ENCODE data around the gene ASB18. TPM values are rescaled to one million over a fixed set of nuclear protein-coding genes. Genes with fewer than 3 reads are reported as not detected.

ASB18 gene
- total and polyA plus RNA-seq, 2 experiments from 2014 or later, result not detected

DNA sequence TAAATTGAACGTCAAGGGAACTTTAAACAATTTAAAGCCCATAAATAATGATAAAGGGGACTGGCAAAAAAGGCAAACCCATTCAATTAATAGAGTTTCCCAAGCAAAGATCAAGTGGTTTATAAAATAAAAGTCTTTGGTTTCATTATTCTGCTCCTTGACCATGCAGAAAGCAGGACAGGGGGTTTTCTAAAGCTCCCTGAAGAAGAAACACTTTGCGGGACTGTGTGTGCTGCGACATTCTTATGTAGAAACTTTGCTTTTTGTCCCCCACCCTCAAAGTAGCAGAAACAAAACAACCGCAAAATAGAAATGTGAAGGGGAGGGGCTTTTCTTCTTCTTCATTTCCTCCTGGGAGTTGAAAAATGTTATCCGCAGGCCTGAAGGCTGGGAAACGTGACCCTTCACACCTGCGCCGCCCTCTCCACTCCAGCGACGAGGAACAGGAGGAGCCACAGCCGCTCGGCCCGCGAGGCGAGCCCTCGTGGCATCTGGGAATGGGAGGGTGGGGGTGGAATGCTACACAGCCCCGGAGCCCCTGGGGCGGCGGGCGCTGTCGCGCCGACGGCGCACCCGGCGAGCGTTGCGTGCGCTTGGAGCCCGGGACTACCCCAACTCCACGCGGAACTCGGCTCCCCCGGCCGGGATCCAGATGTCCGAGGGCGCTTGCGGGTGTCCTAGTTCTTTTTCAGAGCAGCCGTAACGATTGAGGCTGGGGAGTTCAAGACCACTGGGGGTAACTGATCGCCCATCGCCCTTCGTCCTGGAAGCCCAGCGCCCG, 91.8 kb downstream of the ASB18 start:
- H3K4me2 ChIP-seq, result peak overlapping the region; percentile 73
- H3K79me2 ChIP-seq (replicated peaks; ENCODE audit: insufficient read depth), result no peaks in the 10 kb centered on the region
- H3K4me3 ChIP-seq, result peak overlapping the region; percentile 69
- H3K4me1 ChIP-seq (ENCODE audit: insufficient read depth), result peaks cover 67% of the 10 kb centered on the region
- H3K27ac ChIP-seq (ENCODE audit: low read depth), result no peak overlapping the region
- Mint-ChIP-seq H3K27ac (no peak overlapping the region), H3K27me3 (ENCODE audit: insufficient read depth, low read depth, poor library complexity) (peaks cover 88% of the 10 kb centered on the region), H3K36me3 (ENCODE audit: low read depth) (no peaks in the 10 kb centered on the region), H3K9me3 (no peaks in the 10 kb centered on the region; the same call in 2 of the 3 replicates), H3K4me3 (peak overlapping the region; percentile 61), H3K4me1 (peaks cover 64% of the 10 kb centered on the region)
- H3K36me3 ChIP-seq (ENCODE audit: insufficient read depth), result no peaks in the 10 kb centered on the region
- peaks cover 100% of the 10 kb centered on the region for H3K27me3 ChIP-seq (ENCODE audit: insufficient read depth)
- TF ChIP-seq EZH2phosphoT487 (IDR thresholded peaks at IDR 0.05; ENCODE audit: unreplicated experiment) (peak; percentile 17), ZNF114 (CRISPR knock-in tag; IDR thresholded peaks at IDR 0.05) (no peak), EZH2 (IDR thresholded peaks at IDR 0.05; ENCODE audit: low read depth, unreplicated experiment) (peak; percentile 84), POLR2AphosphoS5 (IDR thresholded peaks at IDR 0.05; ENCODE audit: low read depth) (no peak), JUNB (IDR thresholded peaks at IDR 0.05; ENCODE audit: unreplicated experiment) (no peak), NANOG (IDR thresholded peaks at IDR 0.05; ENCODE audit: borderline replicate concordance) (no peak)
- TF ChIP-seq, protein P1, sequence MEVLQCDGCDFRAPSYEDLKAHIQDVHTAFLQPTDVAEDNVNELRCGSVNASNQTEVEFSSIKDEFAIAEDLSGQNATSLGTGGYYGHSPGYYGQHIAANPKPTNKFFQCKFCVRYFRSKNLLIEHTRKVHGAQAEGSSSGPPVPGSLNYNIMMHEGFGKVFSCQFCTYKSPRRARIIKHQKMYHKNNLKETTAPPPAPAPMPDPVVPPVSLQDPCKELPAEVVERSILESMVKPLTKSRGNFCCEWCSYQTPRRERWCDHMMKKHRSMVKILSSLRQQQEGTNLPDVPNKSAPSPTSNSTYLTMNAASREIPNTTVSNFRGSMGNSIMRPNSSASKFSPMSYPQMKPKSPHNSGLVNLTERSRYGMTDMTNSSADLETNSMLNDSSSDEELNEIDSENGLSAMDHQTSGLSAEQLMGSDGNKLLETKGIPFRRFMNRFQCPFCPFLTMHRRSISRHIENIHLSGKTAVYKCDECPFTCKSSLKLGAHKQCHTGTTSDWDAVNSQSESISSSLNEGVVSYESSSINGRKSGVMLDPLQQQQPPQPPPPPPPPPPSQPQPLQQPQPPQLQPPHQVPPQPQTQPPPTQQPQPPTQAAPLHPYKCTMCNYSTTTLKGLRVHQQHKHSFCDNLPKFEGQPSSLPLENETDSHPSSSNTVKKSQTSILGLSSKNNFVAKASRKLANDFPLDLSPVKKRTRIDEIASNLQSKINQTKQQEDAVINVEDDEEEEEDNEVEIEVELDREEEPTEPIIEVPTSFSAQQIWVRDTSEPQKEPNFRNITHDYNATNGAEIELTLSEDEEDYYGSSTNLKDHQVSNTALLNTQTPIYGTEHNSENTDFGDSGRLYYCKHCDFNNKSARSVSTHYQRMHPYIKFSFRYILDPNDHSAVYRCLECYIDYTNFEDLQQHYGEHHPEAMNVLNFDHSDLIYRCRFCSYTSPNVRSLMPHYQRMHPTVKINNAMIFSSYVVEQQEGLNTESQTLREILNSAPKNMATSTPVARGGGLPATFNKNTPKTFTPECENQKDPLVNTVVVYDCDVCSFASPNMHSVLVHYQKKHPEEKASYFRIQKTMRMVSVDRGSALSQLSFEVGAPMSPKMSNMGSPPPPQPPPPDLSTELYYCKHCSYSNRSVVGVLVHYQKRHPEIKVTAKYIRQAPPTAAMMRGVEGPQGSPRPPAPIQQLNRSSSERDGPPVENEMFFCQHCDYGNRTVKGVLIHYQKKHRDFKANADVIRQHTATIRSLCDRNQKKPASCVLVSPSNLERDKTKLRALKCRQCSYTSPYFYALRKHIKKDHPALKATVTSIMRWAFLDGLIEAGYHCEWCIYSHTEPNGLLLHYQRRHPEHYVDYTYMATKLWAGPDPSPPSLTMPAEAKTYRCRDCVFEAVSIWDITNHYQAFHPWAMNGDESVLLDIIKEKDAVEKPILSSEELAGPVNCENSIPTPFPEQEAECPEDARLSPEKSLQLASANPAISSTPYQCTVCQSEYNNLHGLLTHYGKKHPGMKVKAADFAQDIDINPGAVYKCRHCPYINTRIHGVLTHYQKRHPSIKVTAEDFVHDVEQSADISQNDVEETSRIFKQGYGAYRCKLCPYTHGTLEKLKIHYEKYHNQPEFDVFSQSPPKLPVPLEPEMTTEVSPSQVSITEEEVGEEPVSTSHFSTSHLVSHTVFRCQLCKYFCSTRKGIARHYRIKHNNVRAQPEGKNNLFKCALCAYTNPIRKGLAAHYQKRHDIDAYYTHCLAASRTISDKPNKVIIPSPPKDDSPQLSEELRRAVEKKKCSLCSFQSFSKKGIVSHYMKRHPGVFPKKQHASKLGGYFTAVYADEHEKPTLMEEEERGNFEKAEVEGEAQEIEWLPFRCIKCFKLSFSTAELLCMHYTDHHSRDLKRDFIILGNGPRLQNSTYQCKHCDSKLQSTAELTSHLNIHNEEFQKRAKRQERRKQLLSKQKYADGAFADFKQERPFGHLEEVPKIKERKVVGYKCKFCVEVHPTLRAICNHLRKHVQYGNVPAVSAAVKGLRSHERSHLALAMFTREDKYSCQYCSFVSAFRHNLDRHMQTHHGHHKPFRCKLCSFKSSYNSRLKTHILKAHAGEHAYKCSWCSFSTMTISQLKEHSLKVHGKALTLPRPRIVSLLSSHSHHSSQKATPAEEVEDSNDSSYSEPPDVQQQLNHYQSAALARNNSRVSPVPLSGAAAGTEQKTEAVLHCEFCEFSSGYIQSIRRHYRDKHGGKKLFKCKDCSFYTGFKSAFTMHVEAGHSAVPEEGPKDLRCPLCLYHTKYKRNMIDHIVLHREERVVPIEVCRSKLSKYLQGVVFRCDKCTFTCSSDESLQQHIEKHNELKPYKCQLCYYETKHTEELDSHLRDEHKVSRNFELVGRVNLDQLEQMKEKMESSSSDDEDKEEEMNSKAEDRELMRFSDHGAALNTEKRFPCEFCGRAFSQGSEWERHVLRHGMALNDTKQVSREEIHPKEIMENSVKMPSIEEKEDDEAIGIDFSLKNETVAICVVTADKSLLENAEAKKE (CRISPR knock-in tag; IDR thresholded peaks at IDR 0.05), result no peak
- TF ChIP-seq, protein P2, sequence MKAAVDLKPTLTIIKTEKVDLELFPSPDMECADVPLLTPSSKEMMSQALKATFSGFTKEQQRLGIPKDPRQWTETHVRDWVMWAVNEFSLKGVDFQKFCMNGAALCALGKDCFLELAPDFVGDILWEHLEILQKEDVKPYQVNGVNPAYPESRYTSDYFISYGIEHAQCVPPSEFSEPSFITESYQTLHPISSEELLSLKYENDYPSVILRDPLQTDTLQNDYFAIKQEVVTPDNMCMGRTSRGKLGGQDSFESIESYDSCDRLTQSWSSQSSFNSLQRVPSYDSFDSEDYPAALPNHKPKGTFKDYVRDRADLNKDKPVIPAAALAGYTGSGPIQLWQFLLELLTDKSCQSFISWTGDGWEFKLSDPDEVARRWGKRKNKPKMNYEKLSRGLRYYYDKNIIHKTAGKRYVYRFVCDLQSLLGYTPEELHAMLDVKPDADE (IDR thresholded peaks at IDR 0.05), result no peak
- DNase-seq (ENCODE audit: low spot score), result peak; percentile 58
- H2AFZ ChIP-seq, result no peak overlapping the region
- no peaks in the 10 kb centered on the region for H3K9me2 ChIP-seq (ENCODE audit: insufficient read depth)
- no peak for ATAC-seq
- H3F3A ChIP-seq (replicated peaks; ENCODE audit: low read depth), result peaks cover 35% of the 10 kb centered on the region
- peaks cover 17% of the 10 kb centered on the region; the same call in 1 of the 2 replicates for H4K20me1 ChIP-seq (replicated peaks; ENCODE audit: insufficient read depth)

Data from GM23338 (cell line).